Lower leg skin (tissue), 3 donors: ENCODE measurements around the gene TBC1D22A.

Experiments used
- CTCF ChIP-seq, 3 donors: fragments of 450-650 bp; IDR thresholded peaks; one replicate each; pipeline ENCODE4 v1.5.1; 2016; ENCODE audit warnings: antibody characterized with exemption in 3 of 3, mild to moderate bottlenecking in 3 of 3, moderate library complexity in 2 of 3
- POLR2A ChIP-seq, 2 donors: fragments of 450-650 bp; IDR thresholded peaks; one replicate each; pipeline ENCODE4 v1.6.1; 2016 to 2017; ENCODE audit warnings: antibody characterized with exemption in 2 of 2, mild to moderate bottlenecking in 1 of 2, moderate library complexity in 1 of 2

- no peak for TF ChIP-seq CTCF (IDR thresholded peaks at IDR 0.05)
- TF ChIP-seq POLR2A (IDR thresholded peaks at IDR 0.05), result no peak
These were observed 275.9 kb downstream of the TBC1D22A start for GRCh38 chr22:47038206-47038835.
